PC-3 (cell line): Measurements from ENCODE around the gene FAM184A. TPM values are rescaled to one million over a fixed set of nuclear protein-coding genes. Genes with fewer than 3 reads are reported as not detected.

Source experiments
- ATAC-seq: fragments of 200-7000 bp; cut with Tn5 transposase; 2 replicates; pipeline ENCODE4 v1.9.1; 2020; ENCODE audit warnings: mild to moderate bottlenecking, moderate library complexity
- BruUV-seq: library from RNA; stranded (reverse); fragments of 400-500 nt; replicated peaks from 2 replicates; lab custom pipeline; 2021; lab: Mats Ljungman, UMichigan
- CTCF ChIA-PET: fragments of 300-600 bp; sonication (Branson Sonifier 250); formaldehyde crosslinking; loops from one replicate; lab custom pipeline; 2022; ENCODE audit warnings: antibody characterized with exemption; lab: Charles Lee
- POLR2A ChIA-PET: fragments of 300-600 bp; sonication (Branson Sonifier 250); formaldehyde crosslinking; loops from one replicate; lab custom pipeline; 2022; ENCODE audit warnings: antibody characterized with exemption; ENCODE audit not compliant: unreplicated experiment; lab: Charles Lee
- DNase-seq: peaks from one replicate; pipeline ENCODE4 v3.0.0-alpha.2; 2015
- H2AFZ ChIP-seq: fragments of 300-600 bp; sonication (generic); 2 replicates; pipeline ENCODE4 v1.6.0; 2016; ENCODE audit warnings: antibody characterized with exemption, low read length
- H3F3A ChIP-seq: fragments of 300-600 bp; sonication (generic); one replicate; pipeline ENCODE4 v1.6.0; 2017; ENCODE audit warnings: antibody characterized with exemption, low read length, control low read depth, mild to moderate bottlenecking; ENCODE audit not compliant: unreplicated experiment
- H3K27ac ChIP-seq: fragments of 300-600 bp; sonication (generic); 2 replicates; pipeline ENCODE4 v1.5.1; 2016; ENCODE audit warnings: mild to moderate bottlenecking, low read length
- H3K27me3 ChIP-seq: fragments of 300-600 bp; sonication (generic); 2 replicates; pipeline ENCODE4 v1.6.1; 2016; ENCODE audit warnings: low read length, mixed read lengths
- H3K36me3 ChIP-seq: fragments of 300-600 bp; sonication (generic); 2 replicates; pipeline ENCODE4 v1.6.1; 2016; ENCODE audit warnings: low read depth, mixed run types, low read length, mixed read lengths
- H3K4me1 ChIP-seq: fragments of 300-600 bp; sonication (generic); 2 replicates; pipeline ENCODE4 v1.5.1; 2016; ENCODE audit warnings: low read length; ENCODE audit not compliant: insufficient read depth
- H3K4me2 ChIP-seq: fragments of 300-600 bp; sonication (generic); 2 replicates; pipeline ENCODE4 v1.6.0; 2016; ENCODE audit warnings: low read length
- H3K4me3 ChIP-seq: fragments of 300-600 bp; sonication (generic); 2 replicates; pipeline ENCODE4 v1.5.1; 2016; ENCODE audit warnings: mild to moderate bottlenecking, low read length, mixed read lengths
- H3K79me2 ChIP-seq: fragments of 300-600 bp; sonication (generic); 2 replicates; pipeline ENCODE4 v1.6.1; 2017; ENCODE audit warnings: low read length, mixed read lengths
- H3K9ac ChIP-seq: fragments of 300-600 bp; sonication (generic); 2 replicates; pipeline ENCODE4 v1.6.0; 2016; ENCODE audit warnings: mild to moderate bottlenecking, low read length
- H3K9me2 ChIP-seq: fragments of 300-600 bp; sonication (generic); replicated peaks from 2 replicates; pipeline ENCODE4 v1.6.1; 2016; ENCODE audit warnings: mixed run types, low read length, mixed read lengths
- H3K9me3 ChIP-seq: fragments of 300-600 bp; sonication (generic); 2 replicates; pipeline ENCODE4 v1.6.1; 2016; ENCODE audit warnings: low read length, mixed read lengths
- H4K20me1 ChIP-seq: fragments of 300-600 bp; sonication (generic); 2 replicates; pipeline ENCODE4 v1.6.1; 2016; ENCODE audit warnings: low read length, mixed read lengths
- EZH2 ChIP-seq: fragments of 300-600 bp; sonication (generic); IDR thresholded peaks from one replicate; pipeline ENCODE4 v1.6.1; 2017; ENCODE audit warnings: antibody characterized with exemption, mild to moderate bottlenecking, low read length; ENCODE audit not compliant: unreplicated experiment
- EZH2phosphoT487 ChIP-seq: fragments of 300-600 bp; sonication (generic); IDR thresholded peaks from 2 replicates; pipeline ENCODE4 v1.6.1; 2018; ENCODE audit warnings: mild to moderate bottlenecking, antibody characterized with exemption, low read length, borderline replicate concordance
- intact Hi-C: fragments of 100-400 bp; cut with micrococcal nuclease; formaldehyde crosslinking; loops from 2 replicates; pipeline ENCODE4 v1.9.0; 2023
- total RNA-seq: library from RNA; depleted of rRNA; stranded (reverse); fragments of >200 nt; gene quantifications from 2 replicates; pipeline ENCODE4 v1.2.3, GENCODE V29; 2014
- TF ChIP-seq, protein P1 (sequence below): fragments of 300-600 bp; sonication (generic); conservative IDR thresholded peaks from 2 replicates; pipeline ENCODE4 v1.5.1; 2017; ENCODE audit warnings: antibody characterized with exemption, low read depth, mild to moderate bottlenecking, low read length

The FAM184A gene
- total RNA-seq, 1 experiment from 2014 or later, result 4.4 TPM

DNA sequence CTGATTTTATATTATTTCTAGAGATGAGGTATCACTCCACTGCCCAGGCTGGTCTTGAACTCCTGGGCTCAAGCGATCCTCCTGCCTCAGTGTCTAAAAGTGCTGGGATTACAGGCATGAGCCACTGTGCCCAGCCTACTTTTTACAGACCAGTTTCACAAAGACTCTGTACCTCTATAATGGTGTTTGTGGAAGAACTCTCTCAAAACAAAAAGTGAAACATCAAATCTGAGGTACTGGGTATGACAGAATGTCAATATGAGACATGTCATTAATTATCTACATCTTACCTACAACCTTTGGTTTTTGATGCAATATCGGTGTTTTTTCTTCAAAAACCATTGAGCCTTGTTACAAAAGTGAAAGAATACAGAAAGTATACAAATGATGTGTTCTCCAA, 94.1 kb downstream of the FAM184A start:
- TF ChIP-seq EZH2 (no peak), EZH2phosphoT487 (no peak)
- TF ChIP-seq, protein P1, sequence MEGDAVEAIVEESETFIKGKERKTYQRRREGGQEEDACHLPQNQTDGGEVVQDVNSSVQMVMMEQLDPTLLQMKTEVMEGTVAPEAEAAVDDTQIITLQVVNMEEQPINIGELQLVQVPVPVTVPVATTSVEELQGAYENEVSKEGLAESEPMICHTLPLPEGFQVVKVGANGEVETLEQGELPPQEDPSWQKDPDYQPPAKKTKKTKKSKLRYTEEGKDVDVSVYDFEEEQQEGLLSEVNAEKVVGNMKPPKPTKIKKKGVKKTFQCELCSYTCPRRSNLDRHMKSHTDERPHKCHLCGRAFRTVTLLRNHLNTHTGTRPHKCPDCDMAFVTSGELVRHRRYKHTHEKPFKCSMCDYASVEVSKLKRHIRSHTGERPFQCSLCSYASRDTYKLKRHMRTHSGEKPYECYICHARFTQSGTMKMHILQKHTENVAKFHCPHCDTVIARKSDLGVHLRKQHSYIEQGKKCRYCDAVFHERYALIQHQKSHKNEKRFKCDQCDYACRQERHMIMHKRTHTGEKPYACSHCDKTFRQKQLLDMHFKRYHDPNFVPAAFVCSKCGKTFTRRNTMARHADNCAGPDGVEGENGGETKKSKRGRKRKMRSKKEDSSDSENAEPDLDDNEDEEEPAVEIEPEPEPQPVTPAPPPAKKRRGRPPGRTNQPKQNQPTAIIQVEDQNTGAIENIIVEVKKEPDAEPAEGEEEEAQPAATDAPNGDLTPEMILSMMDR, result no peak
- DNase-seq (no peak), ATAC-seq (no peak)
- Histone ChIP-seq H3K27me3 (no peaks in the 10 kb centered on the region), H3K79me2 (no peaks in the 10 kb centered on the region), H3K27ac (no peak overlapping the region), H3K36me3 (no peaks in the 10 kb centered on the region), H3K4me1 (no peaks in the 10 kb centered on the region), H3F3A (no peaks in the 10 kb centered on the region), H3K9ac (no peak overlapping the region), H3K4me3 (no peak overlapping the region), H4K20me1 (no peaks in the 10 kb centered on the region), H2AFZ (no peak overlapping the region), H3K4me2 (no peak overlapping the region), H3K9me3 (no peaks in the 10 kb centered on the region), H3K9me2 (no peaks in the 10 kb centered on the region)
- CTCF ChIA-PET, result no interaction called here
- intact Hi-C loops, result no loop called here
- BruUV-seq, result no TSS peak
- POLR2A ChIA-PET, result no interaction called here

DNA sequence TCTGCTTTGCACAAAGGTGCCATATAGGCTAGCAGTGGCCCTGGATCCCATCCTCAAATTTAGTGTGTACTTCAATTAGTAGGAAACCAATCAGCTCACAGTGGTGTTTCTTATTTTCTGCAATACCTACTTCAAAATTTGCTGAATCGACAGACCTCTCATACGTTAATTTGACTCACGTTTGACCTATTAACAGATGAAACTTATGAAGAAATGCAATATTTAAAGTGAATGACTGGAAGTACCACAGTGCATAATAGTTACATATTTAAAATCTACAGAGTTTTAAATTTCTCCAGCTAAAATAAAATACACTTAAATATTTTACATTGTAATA, 95.9 kb downstream of the FAM184A start:
- Histone ChIP-seq H3K9ac (no peak overlapping the region), H3K9me2 (no peaks in the 10 kb centered on the region), H3K4me2 (no peak overlapping the region), H3K27me3 (no peaks in the 10 kb centered on the region), H3K79me2 (no peaks in the 10 kb centered on the region), H4K20me1 (no peaks in the 10 kb centered on the region), H2AFZ (no peak overlapping the region), H3K4me1 (no peaks in the 10 kb centered on the region), H3K9me3 (no peaks in the 10 kb centered on the region), H3F3A (no peaks in the 10 kb centered on the region), H3K36me3 (no peaks in the 10 kb centered on the region), H3K27ac (no peak overlapping the region), H3K4me3 (no peak overlapping the region)
- intact Hi-C loops, result no loop called here
- no peak for DNase-seq
- no peak for ATAC-seq
- POLR2A ChIA-PET, result no interaction called here
- TF ChIP-seq, protein P1, result no peak
- TF ChIP-seq EZH2phosphoT487, result no peak
- CTCF ChIA-PET, result no interaction called here
- BruUV-seq, result no TSS peak

DNA sequence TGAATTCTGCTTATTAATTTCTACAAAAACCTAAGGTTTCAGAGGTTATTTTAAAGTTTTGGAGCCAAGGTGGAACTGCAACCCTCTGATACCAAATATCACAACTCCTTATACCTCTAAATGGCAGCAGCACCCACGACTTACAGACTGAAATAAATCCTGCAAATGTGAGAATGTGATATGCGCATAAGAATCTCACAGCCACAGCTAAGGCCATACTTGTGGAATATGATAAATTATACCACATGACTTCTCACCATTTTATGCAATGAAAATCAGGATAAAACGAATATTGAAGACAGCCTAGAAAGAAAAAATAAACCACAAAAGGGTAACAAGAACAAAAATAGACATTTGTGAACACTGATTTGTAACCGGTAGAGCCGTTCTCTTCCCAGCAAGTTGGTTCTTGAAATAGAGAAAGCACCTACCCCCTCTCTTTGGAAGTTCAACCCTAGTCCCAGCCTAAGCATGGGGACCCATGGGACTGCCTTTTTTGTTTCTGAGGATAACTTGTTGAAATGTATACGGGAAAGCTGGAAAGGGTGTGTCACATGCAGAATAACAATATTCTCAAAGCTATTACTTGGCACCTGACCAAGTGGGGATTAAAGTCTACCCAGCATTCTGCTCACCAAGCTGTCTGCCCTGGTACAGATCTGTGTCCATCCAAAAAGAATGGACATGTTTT, 96.4 kb downstream of the FAM184A start:
- BruUV-seq, result no TSS peak
- Histone ChIP-seq H3K27ac (no peak overlapping the region), H3K4me2 (no peak overlapping the region), H3K9me3 (no peaks in the 10 kb centered on the region), H3K4me1 (no peaks in the 10 kb centered on the region), H3K79me2 (no peaks in the 10 kb centered on the region), H3F3A (no peaks in the 10 kb centered on the region), H4K20me1 (no peaks in the 10 kb centered on the region), H3K27me3 (no peaks in the 10 kb centered on the region), H3K9me2 (no peaks in the 10 kb centered on the region), H3K4me3 (no peak overlapping the region), H3K36me3 (no peaks in the 10 kb centered on the region), H3K9ac (no peak overlapping the region), H2AFZ (no peak overlapping the region)
- intact Hi-C loops, result no loop called here
- ATAC-seq, result no peak
- ChIA-PET CTCF (no interaction called here), POLR2A (no interaction called here)
- TF ChIP-seq EZH2, result no peak
- TF ChIP-seq, protein P1, result no peak
- TF ChIP-seq EZH2phosphoT487, result no peak
- DNase-seq, result no peak
